Measurements from ENCODE around the gene TIGD1.
A peak's percentile ranks its signal among the peaks of the same experiment; 100 is the strongest.

The TIGD1 gene

DNA sequence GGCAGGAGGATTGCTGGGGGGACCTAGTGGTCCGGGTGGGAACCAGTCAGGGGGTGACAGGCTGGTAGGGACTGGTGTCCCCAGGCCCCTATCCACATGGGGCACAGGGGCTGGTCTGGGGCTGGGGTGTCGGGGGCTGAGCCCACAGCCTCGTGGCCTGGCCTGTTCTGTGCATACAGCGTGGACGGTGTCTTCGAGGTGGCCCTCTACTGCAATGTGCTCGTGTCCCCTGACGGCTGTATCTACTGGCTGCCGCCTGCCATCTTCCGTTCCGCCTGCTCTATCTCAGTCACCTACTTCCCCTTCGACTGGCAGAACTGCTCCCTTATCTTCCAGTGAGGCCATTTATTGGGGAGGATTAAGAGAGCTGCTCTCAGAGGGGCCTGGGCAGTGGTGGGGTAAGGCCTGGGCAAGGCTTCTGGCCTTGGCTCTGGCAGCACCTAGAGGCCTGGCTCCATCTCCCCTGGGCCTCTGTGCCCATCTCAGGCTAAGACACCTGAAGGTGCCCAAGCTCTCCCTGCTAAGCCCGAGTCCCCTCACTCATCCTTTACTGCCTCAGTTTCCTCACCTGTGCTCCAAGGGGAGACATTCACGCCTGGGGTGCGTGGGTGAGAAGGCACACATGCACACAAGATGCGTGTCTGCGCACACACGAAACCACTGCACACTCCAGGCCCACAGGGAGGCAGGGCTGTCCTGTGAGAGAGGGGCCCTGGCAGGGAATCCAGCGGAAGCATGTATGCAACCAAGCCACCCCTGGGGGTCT lies 9.0 kb downstream of the TIGD1 start:
- Histone ChIP-seq H3K4me2 (peak overlapping the region; percentile 39), H4K20me1 (peaks cover 41% of the 10 kb centered on the region)

GRCh38 chr2:232540441-232541041 lies 9.8 kb downstream of the TIGD1 start:
- peaks cover 29% of the 10 kb centered on the region for H3K4me1 ChIP-seq
- H3K4me2 ChIP-seq, result no peak overlapping the region
- no peak overlapping the region for H3K9ac ChIP-seq
- no peak overlapping the region for H3K4me3 ChIP-seq
- H3K36me3 ChIP-seq, result peaks cover 29% of the 10 kb centered on the region
- H3K27ac ChIP-seq, result no peak overlapping the region
- H3K9me3 ChIP-seq, result peaks cover 8% of the 10 kb centered on the region
- no peaks in the 10 kb centered on the region for H3K27me3 ChIP-seq
- TF ChIP-seq Cebpa-rat (IDR thresholded peaks at IDR 0.05), result no peak
- H4K20me1 ChIP-seq, result peaks cover 32% of the 10 kb centered on the region

More for the DNA sequence above, 9.0 kb downstream of the TIGD1 start:
- Histone ChIP-seq H3K9ac (no peak overlapping the region), H3K27ac (0 out of 2 replicates have a peak overlapping the region, but pooled peaks have one; percentile 30), H3K4me3 (no peak overlapping the region), H3K36me3 (peaks cover 35% of the 10 kb centered on the region), H3K27me3 (no peaks in the 10 kb centered on the region), H3K9me3 (peaks cover 1% of the 10 kb centered on the region), H3K4me1 (peaks cover 38% of the 10 kb centered on the region)
- TF ChIP-seq Cebpa-rat (IDR thresholded peaks at IDR 0.05), result no peak

GRCh38 chr2:232539298-232540231 lies 10.8 kb downstream of the TIGD1 start, which contains the start of gene CHRNG:
Gene CHRNG, plus strand, starts transcription at chr2:232539692. Its CDS starts 56 bp downstream, at chr2:232539748.
- no peak for TF ChIP-seq Cebpa-rat (IDR thresholded peaks at IDR 0.05)
- peaks cover 31% of the 10 kb centered on the region for H3K4me1 ChIP-seq
- H3K4me2 ChIP-seq, result peak within 1 kb of the TSS; percentile 37; the same call in 1 of the 2 replicates
- H3K27ac ChIP-seq, result 0 out of 2 replicates have a peak within 1 kb of the TSS, but pooled peaks have one; percentile 9
- no peak within 1 kb of the TSS for H3K9ac ChIP-seq
- no peaks in the 10 kb centered on the region for H3K27me3 ChIP-seq
- H3K4me3 ChIP-seq, result no peak within 1 kb of the TSS
- peaks cover 23% of the 10 kb centered on the region for H4K20me1 ChIP-seq
- peaks cover 19% of the 10 kb centered on the region for H3K36me3 ChIP-seq
- H3K9me3 ChIP-seq, result peaks cover 8% of the 10 kb centered on the region

- TF ChIP-seq Cebpa-rat (IDR thresholded peaks at IDR 0.05), result no peak
- peaks cover 10% of the 10 kb centered on the region; the same call in 1 of the 2 replicates for H3K36me3 ChIP-seq
- no peaks in the 10 kb centered on the region for H3K27me3 ChIP-seq
- H4K20me1 ChIP-seq, result peaks cover 14% of the 10 kb centered on the region
- H3K4me3 ChIP-seq, result no peak overlapping the region
- H3K27ac ChIP-seq, result no peak overlapping the region
- peaks cover 40% of the 10 kb centered on the region for H3K4me1 ChIP-seq
- no peak overlapping the region for H3K9ac ChIP-seq
- H3K9me3 ChIP-seq, result peaks cover 8% of the 10 kb centered on the region
- H3K4me2 ChIP-seq, result peak overlapping the region; percentile 37; the same call in 1 of the 2 replicates
Observed at GRCh38 chr2:232538671-232539070, 11.7 kb downstream of the TIGD1 start.

GRCh38 chr2:232537499-232537898 lies 12.9 kb downstream of the TIGD1 start:
- no peak overlapping the region for H3K4me2 ChIP-seq
- TF ChIP-seq Cebpa-rat (IDR thresholded peaks at IDR 0.05), result no peak

GRCh38 chr2:232537079-232537478 lies 13.3 kb downstream of the TIGD1 start:
- H3K4me3 ChIP-seq, result no peak overlapping the region
- no peaks in the 10 kb centered on the region for H4K20me1 ChIP-seq
- H3K4me2 ChIP-seq, result no peak overlapping the region
- H3K27me3 ChIP-seq, result no peaks in the 10 kb centered on the region
- H3K36me3 ChIP-seq, result no peaks in the 10 kb centered on the region
- H3K27ac ChIP-seq, result no peak overlapping the region
- TF ChIP-seq Cebpa-rat (IDR thresholded peaks at IDR 0.05), result no peak
- H3K9me3 ChIP-seq, result peaks cover 8% of the 10 kb centered on the region
- H3K4me1 ChIP-seq, result peaks cover 56% of the 10 kb centered on the region
- no peak overlapping the region for H3K9ac ChIP-seq

More at GRCh38 chr2:232537499-232537898, 12.9 kb downstream of the TIGD1 start:
- no peaks in the 10 kb centered on the region for H3K27me3 ChIP-seq
- no peak overlapping the region for H3K9ac ChIP-seq
- no peak overlapping the region for H3K27ac ChIP-seq
- peaks cover 8% of the 10 kb centered on the region for H3K9me3 ChIP-seq
- no peaks in the 10 kb centered on the region for H3K36me3 ChIP-seq
- no peak overlapping the region for H3K4me3 ChIP-seq
- H3K4me1 ChIP-seq, result peaks cover 52% of the 10 kb centered on the region
- peaks cover 2% of the 10 kb centered on the region for H4K20me1 ChIP-seq

GRCh38 chr2:232535761-232536530 lies 14.4 kb downstream of the TIGD1 start:
- Histone ChIP-seq H3K4me1 (peaks cover 57% of the 10 kb centered on the region), H3K4me3 (no peak overlapping the region), H3K27me3 (no peaks in the 10 kb centered on the region), H4K20me1 (no peaks in the 10 kb centered on the region), H3K36me3 (no peaks in the 10 kb centered on the region), H3K4me2 (no peak overlapping the region), H3K9ac (no peak overlapping the region), H3K27ac (no peak overlapping the region), H3K9me3 (peaks cover 8% of the 10 kb centered on the region)
- TF ChIP-seq Cebpa-rat (IDR thresholded peaks at IDR 0.05), result no peak

DNA sequence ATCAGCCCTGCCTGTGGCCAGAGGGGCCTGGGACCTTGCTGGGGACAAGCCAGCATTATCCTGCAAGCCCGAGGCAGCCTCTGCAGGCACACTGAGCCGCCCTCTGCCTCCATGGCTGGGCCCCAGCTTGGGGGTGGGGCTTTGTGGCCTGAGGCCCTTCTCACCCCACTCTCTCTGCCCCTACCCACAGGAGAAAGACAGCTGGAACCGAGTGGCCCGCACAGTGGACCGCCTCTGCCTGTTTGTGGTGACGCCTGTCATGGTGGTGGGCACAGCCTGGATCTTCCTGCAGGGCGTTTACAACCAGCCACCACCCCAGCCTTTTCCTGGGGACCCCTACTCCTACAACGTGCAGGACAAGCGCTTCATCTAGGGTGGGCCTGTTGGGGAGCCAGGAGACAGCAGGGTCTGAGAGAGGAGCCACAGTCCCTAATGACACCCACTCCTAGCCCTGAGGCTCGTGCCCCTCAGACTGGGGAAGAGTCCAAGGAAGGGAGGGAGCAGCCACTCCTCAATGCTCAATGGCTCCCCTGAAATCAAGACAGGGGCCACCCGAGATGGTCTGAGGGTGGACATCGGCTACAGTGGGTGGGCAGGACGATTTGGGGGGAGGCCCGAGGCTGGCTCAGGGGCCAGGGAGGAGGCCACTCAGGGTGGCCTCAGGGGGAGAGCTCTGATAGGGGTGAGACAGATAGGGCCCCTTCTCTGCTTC lies 15.3 kb downstream of the TIGD1 start:
- Histone ChIP-seq H3K4me2 (peak overlapping the region; percentile 36), H4K20me1 (no peaks in the 10 kb centered on the region), H3K9ac (no peak overlapping the region), H3K36me3 (no peaks in the 10 kb centered on the region), H3K4me1 (peaks cover 66% of the 10 kb centered on the region), H3K27me3 (no peaks in the 10 kb centered on the region), H3K9me3 (peaks cover 8% of the 10 kb centered on the region), H3K4me3 (no peak overlapping the region), H3K27ac (peak overlapping the region; percentile 28; the same call in 1 of the 2 replicates)
- no peak for TF ChIP-seq Cebpa-rat (IDR thresholded peaks at IDR 0.05)
